Measurements from ENCODE around the gene MS4A3. TPM values are rescaled to one million over a fixed set of nuclear protein-coding genes. Genes with fewer than 3 reads are reported as not detected.

MS4A3 gene
- total and polyA plus RNA-seq, 8 donors = 0.08 to 2.4 (median 0.61) TPM; not detected in 5

DNA sequence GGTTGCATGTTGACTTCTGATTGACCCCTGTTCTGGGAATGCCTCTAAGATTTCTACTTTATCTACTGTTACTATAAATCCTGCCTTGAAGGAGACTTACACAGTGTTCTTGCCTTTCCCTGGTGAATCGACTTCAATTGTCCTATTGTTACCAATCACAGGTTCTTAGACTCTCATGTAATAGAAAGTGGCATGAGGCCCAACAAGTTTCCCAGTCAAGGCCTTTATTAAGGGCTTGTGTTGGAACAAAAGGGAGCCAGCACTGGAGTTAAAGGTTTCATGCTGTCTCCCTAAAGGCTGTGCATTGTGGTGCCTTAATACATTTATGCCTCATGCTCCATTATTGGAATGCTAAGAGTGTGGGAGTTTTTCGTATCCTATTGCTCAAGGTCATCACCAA is 55.3 kb downstream of the MS4A3 start:
- Histone ChIP-seq H3K4me3 (no peak overlapping the region), H3K27ac (no peak overlapping the region), H3K9me3 (no peaks in the 10 kb centered on the region), H3K4me1 (no peaks in the 10 kb centered on the region), H3K27me3 (no peaks in the 10 kb centered on the region), H3K36me3 (no peaks in the 10 kb centered on the region)
- TF ChIP-seq, protein P1, sequence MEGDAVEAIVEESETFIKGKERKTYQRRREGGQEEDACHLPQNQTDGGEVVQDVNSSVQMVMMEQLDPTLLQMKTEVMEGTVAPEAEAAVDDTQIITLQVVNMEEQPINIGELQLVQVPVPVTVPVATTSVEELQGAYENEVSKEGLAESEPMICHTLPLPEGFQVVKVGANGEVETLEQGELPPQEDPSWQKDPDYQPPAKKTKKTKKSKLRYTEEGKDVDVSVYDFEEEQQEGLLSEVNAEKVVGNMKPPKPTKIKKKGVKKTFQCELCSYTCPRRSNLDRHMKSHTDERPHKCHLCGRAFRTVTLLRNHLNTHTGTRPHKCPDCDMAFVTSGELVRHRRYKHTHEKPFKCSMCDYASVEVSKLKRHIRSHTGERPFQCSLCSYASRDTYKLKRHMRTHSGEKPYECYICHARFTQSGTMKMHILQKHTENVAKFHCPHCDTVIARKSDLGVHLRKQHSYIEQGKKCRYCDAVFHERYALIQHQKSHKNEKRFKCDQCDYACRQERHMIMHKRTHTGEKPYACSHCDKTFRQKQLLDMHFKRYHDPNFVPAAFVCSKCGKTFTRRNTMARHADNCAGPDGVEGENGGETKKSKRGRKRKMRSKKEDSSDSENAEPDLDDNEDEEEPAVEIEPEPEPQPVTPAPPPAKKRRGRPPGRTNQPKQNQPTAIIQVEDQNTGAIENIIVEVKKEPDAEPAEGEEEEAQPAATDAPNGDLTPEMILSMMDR (IDR thresholded peaks at IDR 0.05) = no peak
- TF ChIP-seq POLR2AphosphoS5 (IDR thresholded peaks at IDR 0.05) (no peak), EP300 (IDR thresholded peaks at IDR 0.05) (no peak), POLR2A (IDR thresholded peaks at IDR 0.05) (no peak)
- 51 to 68% (median 56%) methylated on average over 2 of the region's 2 CpGs for WGBS, 5 donors
- DNase-seq = no peak
- intact Hi-C loops (cut with DNase I; ENCODE audit: low total_unique reads) = no loop called here

DNA sequence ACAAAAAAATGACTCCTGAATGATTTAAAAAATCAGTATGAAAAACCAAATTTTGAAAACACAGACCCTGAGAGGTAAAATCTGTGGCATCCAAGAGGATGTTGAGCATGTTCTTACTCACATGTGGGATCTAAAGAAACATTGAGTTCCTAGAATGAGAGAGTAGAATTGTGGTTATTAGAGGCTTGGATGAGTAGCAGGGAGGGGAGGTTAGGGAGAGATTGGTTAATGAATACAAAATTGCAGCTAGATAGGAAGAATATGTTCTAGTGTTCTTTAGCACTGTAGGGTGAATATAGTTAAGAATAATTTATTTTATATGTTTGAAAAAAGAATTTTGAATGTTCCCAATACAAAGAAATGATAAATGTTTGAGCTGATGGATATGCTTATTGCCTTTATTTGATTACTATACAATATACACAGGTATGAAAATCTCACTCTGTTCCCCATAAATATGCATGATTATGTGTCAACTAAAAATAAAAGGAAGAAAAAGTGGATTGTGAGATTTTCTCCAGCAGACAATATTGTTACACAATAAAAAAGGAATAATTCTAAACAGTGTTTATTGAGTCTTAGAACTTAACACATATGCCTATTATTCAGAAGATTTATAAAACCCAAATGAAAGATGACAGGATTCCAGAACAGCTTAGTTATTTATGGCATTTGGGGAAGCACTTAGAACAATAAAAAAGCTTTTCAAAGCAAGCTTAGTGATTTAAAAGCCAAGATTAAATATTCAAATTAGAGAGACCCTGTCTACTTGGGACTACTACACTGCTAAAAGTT is 60.7 kb downstream of the MS4A3 start:
- no peaks in the 10 kb centered on the region for H3K27me3 ChIP-seq
- intact Hi-C loops (cut with DNase I; ENCODE audit: low total_unique reads) = no loop called here
- H3K4me3 ChIP-seq = no peak overlapping the region
- no peaks in the 10 kb centered on the region for H3K4me1 ChIP-seq
- H3K36me3 ChIP-seq = no peaks in the 10 kb centered on the region
- no peaks in the 10 kb centered on the region for H3K9me3 ChIP-seq
- TF ChIP-seq EP300 (IDR thresholded peaks at IDR 0.05) = no peak
- TF ChIP-seq POLR2AphosphoS5 (IDR thresholded peaks at IDR 0.05) = no peak
- TF ChIP-seq, protein P1 (IDR thresholded peaks at IDR 0.05) = no peak
- no peak for TF ChIP-seq POLR2A (IDR thresholded peaks at IDR 0.05)
- no peak overlapping the region for H3K27ac ChIP-seq
- DNase-seq = no peak

DNA sequence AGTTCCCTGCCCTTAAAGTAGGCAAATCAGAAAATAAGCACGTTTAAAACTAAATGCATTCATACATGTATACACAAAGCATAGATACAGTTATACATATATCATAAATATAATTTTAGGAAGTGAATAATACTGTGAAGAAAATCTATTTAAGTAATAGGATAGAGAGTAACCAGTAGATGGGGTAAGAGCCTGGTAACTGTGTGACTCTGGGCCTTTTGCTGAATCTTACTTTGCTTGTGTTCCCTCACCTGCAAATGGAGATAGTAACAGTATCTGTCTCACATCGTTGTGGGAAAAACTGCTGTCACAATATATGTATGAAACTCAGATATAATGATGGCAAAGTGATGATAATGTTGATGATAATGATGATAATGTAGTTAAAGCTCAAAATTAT is 61.9 kb downstream of the MS4A3 start:
- TF ChIP-seq POLR2AphosphoS5 (IDR thresholded peaks at IDR 0.05) = no peak
- no peak for TF ChIP-seq EP300 (IDR thresholded peaks at IDR 0.05)
- TF ChIP-seq, protein P1 (IDR thresholded peaks at IDR 0.05) = no peak
- no peak for TF ChIP-seq POLR2A (IDR thresholded peaks at IDR 0.05)
- Histone ChIP-seq H3K4me3 (no peak overlapping the region), H3K4me1 (no peaks in the 10 kb centered on the region), H3K27me3 (no peaks in the 10 kb centered on the region), H3K36me3 (no peaks in the 10 kb centered on the region), H3K27ac (no peak overlapping the region), H3K9me3 (no peaks in the 10 kb centered on the region)
- WGBS, 5 donors = 44 to 66% (median 47%) methylated on average over 2 of the region's 2 CpGs
- intact Hi-C loops (cut with DNase I; ENCODE audit: low total_unique reads) = no loop called here
- DNase-seq = no peak

DNA sequence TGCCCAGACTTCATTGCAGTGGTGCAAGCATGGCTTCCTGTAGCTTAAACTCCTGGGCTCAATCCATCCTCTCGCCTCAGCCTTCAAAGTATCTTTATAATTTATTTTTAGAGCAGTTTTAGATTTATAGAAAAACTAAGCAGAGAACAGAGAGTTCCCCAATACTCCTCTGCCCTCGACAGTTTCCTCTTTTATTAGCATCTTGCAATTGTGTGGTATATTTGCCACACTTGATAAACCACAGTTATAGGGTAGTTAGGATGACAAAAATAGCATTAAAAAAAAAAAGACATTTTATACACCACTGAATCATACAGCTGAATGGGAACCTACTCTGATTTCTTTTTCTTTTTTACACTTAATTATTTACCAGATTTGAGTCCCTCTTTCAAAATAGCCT is 63.2 kb downstream of the MS4A3 start:
- 68 to 82% (median 77%) methylated on average over 2 of the region's 2 CpGs for WGBS, 5 donors
- no peaks in the 10 kb centered on the region for H3K27me3 ChIP-seq
- TF ChIP-seq POLR2A (IDR thresholded peaks at IDR 0.05) (no peak), POLR2AphosphoS5 (IDR thresholded peaks at IDR 0.05) (no peak), EP300 (IDR thresholded peaks at IDR 0.05) (no peak)
- TF ChIP-seq, protein P1 (IDR thresholded peaks at IDR 0.05) = no peak

More for the DNA sequence above, 63.2 kb downstream of the MS4A3 start:
- no peak for DNase-seq
- H3K36me3 ChIP-seq = no peaks in the 10 kb centered on the region
- H3K4me3 ChIP-seq = no peak overlapping the region
- intact Hi-C loops (cut with DNase I; ENCODE audit: low total_unique reads) = no loop called here
- no peaks in the 10 kb centered on the region for H3K9me3 ChIP-seq
- no peak overlapping the region for H3K27ac ChIP-seq
- H3K4me1 ChIP-seq = no peaks in the 10 kb centered on the region

Other genes with a start within 250 kb of the MS4A3 start
- 10 to 100 TPM in 4 of 5 donors, 1 to 10 TPM in 1; 8.8 to 47.2 (median 28.6) TPM for gene MRPL16, start 245.9 kb upstream of the MS4A3 start, total RNA-seq
- 10 to 100 TPM; 51.8 to 65.4 (median 58.0) TPM for gene MRPL16, start 245.9 kb upstream of the MS4A3 start, polyA plus RNA-seq
- 1,000 to 10,000 TPM in 2 of 5 donors, 100 to 1,000 TPM in 2, 1 to 10 TPM in 1; 2.9 to 2,010 (median 456) TPM for gene CBLIF, start 211.2 kb upstream of the MS4A3 start, total RNA-seq
- gene CBLIF, start 211.2 kb upstream of the MS4A3 start, polyA plus RNA-seq = 100 to 1,000 TPM; 546 to 772 (median 712) TPM
- 10 to 100 TPM in 2 of 5 donors, 1 to 10 TPM in 1, under 1 TPM in 1, not detected in 1; 0.58 to 77.1 (median 36.2) TPM for gene TCN1, start 190.2 kb upstream of the MS4A3 start, total RNA-seq
- gene TCN1, start 190.2 kb upstream of the MS4A3 start, polyA plus RNA-seq = 10 to 100 TPM; 14.2 to 48.7 (median 40.8) TPM
- not detected for gene OOSP3, start 177.9 kb upstream of the MS4A3 start, total RNA-seq
- not detected for gene OOSP3, start 177.9 kb upstream of the MS4A3 start, polyA plus RNA-seq
- not detected for gene OOSP1, start 118.2 kb upstream of the MS4A3 start, total RNA-seq
- gene OOSP1, start 118.2 kb upstream of the MS4A3 start, polyA plus RNA-seq = not detected
- not detected for gene OOSP4A, start 92.6 kb upstream of the MS4A3 start, total RNA-seq
- not detected for gene OOSP4A, start 92.6 kb upstream of the MS4A3 start, polyA plus RNA-seq
- gene OOSP4B, start 39.5 kb upstream of the MS4A3 start, total RNA-seq = not detected
- not detected for gene OOSP4B, start 39.5 kb upstream of the MS4A3 start, polyA plus RNA-seq
- gene OOSP2, start 16.3 kb upstream of the MS4A3 start, total RNA-seq = not detected
- not detected for gene OOSP2, start 16.3 kb upstream of the MS4A3 start, polyA plus RNA-seq
- gene MS4A2, start 32.0 kb downstream of the MS4A3 start, total RNA-seq = 1 to 10 TPM in 2 of 5 donors, under 1 TPM in 1, not detected in 2; 0.58 to 7.4 (median 1.7) TPM
- 1 to 10 TPM in 2 of 3 donors, under 1 TPM in 1; 0.23 to 7.9 (median 1.2) TPM for gene MS4A2, start 32.0 kb downstream of the MS4A3 start, polyA plus RNA-seq
- gene MS4A6A, start 126.4 kb downstream of the MS4A3 start, total RNA-seq = 10 to 100 TPM in 4 of 5 donors, 1 to 10 TPM in 1; 6.7 to 97.4 (median 53.2) TPM
- 10 to 100 TPM; 21.0 to 35.6 (median 34.2) TPM for gene MS4A6A, start 126.4 kb downstream of the MS4A3 start, polyA plus RNA-seq
- gene MS4A4E, start 186.5 kb downstream of the MS4A3 start, total RNA-seq = 10 to 100 TPM in 1 of 5 donors, 1 to 10 TPM in 4; 1.3 to 16.2 (median 2.3) TPM
- gene MS4A4E, start 186.5 kb downstream of the MS4A3 start, polyA plus RNA-seq = under 1 TPM in 1 of 3 donors, not detected in 2; 0.25 TPM
- 10 to 100 TPM in 2 of 5 donors, 1 to 10 TPM in 2, not detected in 1; 1.4 to 28.1 (median 14.6) TPM for gene MS4A4A, start 224.0 kb downstream of the MS4A3 start, total RNA-seq
- gene MS4A4A, start 224.0 kb downstream of the MS4A3 start, polyA plus RNA-seq = 10 to 100 TPM in 1 of 3 donors, 1 to 10 TPM in 2; 5.4 to 12.0 (median 6.6) TPM